NCI-H748 treated with DMSO at 0.1 percent for 48 hours (cell line): ENCODE measurements around the gene APC.
A peak's percentile ranks its signal among the peaks of the same experiment; 100 is the strongest.

Source experiments
- DNase-seq: peaks from one replicate; lab custom pipeline; 2025; lab: John Stamatoyannopoulos, UW

Gene APC

DNA sequence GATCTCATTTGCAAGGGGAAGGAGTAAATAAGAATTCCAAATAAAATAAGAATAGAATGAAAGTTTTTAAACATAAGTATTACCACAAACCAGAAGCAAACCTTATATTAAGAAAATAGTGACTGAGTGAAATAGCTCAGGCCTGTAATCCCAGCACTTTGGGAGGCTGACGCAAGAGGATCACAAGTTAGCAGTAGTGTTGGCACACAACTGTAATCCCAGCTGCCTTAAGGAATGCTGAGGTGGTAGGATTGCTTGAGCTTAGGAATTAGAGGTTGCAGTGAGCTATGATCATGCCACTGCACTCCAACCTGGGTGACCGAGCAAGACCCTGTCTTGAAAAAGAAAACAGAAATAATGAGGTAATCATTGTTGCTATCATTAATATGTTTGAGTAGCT, 47.0 kb downstream of the APC start:
- no peak for DNase-seq

DNA sequence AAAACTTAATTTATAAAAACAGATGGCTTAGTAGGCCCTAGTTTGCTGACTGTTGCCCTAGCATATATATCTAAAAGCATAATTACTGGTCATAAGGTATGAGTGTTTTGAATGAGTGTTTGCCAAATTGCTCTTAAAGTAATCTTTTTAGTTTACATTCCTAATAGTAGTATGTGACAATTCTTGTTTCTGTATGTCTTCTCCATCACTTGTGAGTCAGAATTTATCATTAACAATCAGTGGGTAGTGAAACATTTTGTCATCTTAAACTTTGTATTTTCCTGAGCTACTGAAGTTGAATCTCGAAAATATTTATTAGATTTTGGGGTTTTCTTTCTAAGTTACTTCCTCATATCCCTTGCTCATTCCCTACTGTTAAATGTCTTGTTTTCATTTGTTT, 49.6 kb downstream of the APC start:
- no peak for DNase-seq

DNA sequence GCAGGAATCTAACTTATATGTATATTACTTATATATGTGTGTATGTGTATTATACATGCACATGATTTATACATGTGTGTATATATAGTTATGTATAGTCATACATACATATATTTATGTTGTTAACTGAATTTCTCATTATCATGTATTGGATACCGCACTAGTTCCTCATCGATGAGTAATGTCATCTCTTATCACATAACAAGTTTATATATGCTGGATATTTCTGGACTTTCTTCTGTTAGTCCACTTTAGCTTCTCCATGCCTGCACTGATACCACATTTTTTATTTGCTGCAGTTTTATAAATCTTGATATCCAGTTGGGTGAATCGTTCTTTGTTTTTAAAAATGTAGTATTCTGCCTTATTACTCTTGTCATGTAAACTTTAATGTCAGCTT, 50.2 kb downstream of the APC start:
- DNase-seq = no peak

DNA sequence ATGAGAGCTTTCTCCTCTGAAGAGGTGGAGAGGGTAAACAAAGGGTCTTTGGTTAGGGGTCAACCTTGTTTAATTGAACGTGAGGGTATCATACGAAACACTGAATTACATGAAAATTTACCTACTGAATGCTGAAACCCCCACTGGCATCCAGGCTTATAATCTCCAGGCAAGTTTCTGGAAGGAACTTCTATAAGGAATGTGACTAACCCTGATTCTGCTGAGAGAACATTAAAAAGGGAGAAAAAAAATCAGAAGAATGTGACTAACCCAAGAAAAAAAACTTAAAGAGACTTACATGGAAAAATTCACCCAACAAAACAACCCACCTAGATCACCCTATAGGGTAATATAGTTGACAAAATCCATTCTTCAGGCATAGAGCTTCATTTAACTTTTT, 55.5 kb downstream of the APC start:
- DNase-seq = no peak

DNA sequence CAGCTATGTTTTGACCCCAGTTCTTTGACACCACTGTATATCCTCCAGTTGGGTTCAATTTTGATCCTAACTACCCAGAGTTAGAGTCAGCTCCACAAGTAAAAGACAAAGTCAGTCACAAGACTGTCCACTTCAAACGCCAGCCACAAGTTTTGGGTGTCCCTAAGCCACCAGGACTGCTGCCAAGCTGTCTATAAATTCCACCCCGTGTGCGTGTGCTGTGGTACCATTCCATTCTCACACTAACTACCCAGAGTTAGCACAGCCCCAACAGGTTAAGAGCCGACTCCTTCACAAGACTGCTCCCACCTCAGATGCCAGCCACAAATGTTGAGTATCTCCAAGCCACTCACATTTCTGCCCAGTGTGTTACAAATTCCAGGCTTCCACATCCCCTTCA, 56.7 kb downstream of the APC start:
- no peak for DNase-seq

DNA sequence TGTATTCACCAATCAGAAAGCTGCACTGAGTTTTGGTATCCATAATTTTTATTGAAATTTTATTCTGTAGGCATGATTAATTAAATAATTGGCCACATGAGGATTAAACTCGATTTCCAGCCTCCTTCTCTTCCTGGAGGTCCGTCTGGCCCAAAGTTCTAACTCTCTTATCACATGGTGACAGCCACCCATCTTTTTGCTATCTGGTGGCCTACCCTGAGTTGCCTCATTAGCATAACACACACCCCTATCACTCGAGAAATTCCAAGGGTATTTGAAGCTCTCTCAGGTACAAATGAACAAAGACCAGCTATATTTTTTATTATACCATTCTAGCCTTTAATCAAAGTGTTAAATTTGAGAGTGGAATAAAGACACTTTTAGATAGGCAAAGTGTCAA, 57.7 kb downstream of the APC start:
- DNase-seq = no peak

DNA sequence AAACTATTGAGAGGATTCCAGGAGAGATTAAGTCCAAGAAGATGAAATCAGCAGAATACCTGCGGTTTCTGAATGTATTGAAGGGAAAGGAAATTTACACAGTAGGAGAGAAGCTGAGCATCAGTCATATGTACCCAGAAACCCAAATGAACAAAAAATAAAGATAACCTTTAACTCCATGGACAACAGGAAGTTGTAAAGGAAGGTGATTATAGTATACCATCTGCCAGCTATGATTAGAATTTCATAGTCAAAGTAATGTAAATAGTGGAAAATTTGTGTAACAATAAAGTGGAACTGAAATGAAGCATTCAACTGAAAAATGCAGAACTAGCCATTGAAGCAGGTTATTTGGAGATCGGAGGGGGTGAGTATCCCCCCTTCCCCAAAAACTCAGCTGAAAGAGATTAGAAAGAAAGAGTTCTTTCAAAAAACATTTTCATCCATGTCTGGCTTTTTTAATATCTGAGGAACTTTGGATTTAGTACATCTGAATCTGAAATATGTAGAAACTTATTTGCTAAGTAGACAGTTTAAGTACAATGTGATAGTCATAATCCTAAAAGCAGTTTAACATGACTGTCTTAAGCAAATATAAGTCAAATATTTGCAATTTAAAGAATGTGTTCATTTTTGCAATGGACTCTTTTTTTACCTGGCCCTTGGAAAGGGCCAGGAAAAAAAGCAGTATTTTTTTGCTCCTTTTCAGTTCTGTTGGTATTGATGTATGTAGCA, 58.4 kb downstream of the APC start:
- no peak for DNase-seq

DNA sequence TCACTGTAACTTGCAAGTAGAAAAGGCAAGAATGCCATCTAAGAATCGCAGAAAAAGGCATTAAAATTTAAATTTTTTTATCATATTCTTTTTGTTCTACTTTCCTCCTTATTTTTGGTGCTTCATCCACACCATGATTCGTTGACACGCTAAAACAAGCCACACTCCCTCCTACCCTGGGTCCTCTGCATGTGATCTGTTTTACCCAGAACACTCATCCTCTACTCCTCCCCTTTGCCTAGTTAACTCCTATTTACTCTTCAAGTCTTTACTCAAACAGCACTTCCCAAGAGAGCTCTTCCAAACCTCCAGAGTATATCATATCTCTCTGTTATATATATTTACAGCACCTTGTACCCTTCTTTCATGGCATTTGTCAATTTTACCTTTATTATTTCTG, 62.0 kb downstream of the APC start:
- DNase-seq = no peak

DNA sequence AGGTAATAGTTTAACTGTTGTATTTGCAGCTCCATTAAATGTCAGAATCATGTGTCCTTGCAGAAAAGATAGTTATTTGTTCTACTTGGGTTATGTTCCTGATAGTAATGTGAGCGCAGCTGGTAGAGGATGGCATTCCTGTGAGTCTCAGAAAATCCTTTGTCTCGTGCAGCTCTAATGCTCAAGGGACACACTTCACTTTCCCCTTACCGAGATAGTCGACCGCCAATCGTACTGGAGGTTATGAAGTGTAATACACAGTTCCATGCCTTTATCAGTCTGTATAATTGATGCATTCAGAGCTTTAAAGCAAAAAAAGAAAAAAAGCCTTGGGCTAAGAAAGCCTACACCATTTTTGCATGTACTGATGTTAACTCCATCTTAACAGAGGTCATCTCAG, 63.2 kb downstream of the APC start:
- no peak for DNase-seq

DNA sequence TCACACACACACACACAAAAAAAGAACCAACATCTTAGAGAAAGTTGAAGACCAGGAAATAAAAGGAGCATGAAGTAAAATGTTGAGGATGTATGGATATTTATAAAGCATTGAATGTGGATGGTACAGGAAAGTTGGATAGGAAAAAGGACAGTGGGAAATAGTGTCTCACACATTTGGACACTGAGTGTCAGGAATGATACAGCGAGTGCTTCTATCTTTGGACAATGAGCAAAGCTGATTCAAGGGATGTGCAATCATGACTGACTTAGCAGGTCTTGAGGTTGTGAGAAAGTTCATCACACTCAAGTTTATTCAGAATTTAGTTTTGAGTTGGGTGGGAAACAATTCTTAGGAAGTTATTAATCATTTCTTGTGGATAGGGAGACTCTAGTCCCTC, 73.3 kb downstream of the APC start:
- DNase-seq = no peak

DNA sequence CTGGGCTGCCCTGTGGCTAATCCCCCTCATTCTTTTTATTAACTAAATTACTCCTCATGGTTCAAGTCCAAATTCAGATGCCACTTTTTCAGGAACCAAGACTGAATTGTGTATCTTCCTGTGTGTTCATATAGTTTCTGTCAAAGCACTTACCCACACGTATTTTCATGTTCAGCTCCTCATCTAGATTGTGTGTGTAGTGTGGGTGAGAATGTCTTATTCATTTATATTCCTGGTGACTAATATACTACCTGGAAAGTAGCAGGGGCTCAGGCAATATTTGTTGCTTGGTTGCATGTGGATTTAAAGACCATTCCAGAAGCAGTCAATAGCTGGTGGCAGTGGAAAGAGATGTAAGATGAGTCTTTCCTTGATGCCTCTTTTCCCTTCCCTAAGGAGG, 74.9 kb downstream of the APC start:
- DNase-seq = no peak

DNA sequence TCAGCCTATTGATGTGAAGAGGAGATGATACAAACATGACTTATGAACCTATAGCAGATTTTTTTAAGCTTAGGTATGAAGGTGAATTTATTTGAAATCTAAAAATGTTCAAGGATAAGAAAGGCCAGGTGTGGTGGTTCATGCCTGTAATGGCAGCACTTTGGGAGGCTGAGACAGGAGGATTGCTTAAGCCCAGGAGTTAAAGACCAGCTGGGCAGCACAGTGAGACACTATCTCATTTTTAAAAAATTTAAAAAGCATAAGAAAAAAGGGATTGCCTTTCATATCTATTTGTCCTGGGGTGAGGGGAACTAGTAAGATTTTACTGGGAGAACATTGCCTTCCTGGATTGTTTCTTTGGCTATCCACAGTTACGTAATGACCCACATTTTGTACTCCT, 82.6 kb downstream of the APC start:
- DNase-seq = no peak

DNA sequence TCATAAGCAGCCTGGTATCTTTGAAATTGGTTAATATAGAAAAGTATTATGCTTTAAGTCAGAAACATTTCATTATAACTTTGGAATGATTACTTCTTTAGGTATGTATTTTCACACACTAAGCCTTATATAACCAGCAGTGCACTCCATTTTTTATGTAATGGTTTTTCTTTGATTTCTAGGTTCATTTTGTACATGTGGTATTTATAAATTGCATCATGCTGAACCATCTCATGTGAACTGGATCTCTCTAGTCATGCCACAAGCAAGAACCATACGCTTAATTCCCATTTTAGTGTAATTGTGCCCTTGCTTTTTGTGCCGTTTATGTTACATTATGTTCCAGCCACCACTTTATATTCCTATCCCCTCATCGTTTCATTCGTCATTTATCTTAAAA, 84.8 kb downstream of the APC start:
- DNase-seq = no peak

DNA sequence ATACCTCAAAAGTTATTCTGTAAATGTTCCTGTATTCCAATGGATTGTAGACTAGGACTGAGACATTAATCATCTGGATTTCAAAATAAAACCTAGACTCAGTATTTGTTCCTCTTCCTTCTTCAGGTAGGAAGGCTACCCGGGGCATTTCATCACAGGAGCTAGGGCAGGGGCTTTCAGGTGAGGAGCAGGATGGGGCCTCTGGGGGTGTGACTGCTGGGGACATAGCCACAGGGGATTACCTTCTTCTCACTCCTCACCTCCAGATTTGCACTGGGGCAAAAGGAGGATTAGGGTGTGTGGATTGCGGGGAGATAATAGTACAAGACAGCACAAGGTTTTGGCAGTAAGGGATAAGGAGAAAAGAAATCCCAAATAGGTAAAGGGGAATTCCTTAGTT, 85.5 kb downstream of the APC start:
- DNase-seq = no peak

DNA sequence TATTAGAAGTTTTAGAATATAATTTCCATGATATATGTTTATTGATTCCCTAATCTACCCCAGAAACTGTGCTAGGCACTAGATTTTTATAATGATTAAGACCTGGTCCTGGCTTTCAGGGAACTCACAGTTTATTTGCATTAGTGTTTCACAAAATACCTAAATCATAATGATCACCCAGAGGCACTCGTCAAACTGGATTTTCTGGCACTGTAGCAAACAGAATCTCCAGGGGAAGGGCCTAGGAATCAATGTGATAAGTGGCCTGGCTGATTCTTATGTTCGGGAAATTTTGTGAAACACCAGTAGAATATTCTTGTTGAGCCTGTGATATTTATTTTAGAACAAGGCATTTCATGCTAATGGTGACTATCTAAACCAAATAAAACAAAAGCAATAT, 86.0 kb downstream of the APC start:
- no peak for DNase-seq

DNA sequence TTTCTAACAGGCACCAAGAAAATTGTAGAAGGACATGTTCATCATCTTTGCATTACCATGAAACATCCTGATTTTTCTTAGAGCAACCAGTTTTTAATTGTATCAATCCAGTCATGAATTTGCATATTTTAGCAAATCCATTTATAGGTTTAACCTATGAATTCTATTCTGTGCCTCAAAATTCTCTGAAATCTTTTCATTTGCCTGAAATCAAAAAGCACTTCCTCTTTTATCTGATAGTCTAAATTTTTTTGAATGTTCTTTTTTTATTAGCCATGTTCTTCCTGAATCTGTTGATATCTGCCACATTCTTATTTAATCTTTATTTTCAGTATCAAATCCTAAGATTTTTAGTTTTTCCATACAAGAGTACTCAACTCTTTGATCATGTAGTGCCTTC, 86.5 kb downstream of the APC start:
- no peak for DNase-seq

DNA sequence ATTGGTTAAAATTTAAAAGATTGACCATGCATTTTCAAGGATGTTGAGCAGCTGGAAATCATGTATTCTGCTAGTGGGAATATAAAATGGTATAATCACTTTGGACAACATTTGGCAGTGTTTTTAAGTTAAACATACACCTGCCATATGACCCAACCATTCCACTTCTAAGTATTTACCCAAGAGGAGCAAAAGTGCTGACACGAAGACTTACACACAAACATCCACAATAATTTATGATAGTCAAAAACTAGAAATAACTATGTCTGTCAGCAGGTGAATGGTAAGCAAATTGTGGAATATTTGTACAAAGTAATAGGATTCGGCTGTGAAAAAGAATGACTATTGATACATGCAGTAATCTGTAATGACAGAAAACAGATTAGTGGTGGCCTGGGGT, 92.7 kb downstream of the APC start:
- no peak for DNase-seq

DNA sequence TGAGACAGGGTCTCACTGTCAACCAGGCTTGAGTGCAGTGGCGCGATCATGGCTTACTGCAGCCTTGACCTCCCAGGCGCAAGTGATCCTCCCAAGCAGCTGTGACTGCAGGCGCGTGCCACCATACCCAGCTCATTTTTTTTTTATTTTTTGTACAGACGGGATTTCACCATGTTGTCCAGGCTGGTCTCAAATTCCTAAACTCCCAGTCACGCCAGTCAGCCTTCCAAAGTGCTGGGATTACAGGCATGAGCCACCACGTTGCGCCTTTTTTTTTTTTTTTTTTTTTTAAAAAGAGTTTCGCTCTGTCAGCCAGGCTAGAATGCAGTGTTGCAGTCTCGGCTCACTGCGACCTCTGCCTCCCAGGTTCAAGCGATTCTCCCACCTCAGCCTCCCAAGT, 96.3 kb downstream of the APC start:
- no peak for DNase-seq

DNA sequence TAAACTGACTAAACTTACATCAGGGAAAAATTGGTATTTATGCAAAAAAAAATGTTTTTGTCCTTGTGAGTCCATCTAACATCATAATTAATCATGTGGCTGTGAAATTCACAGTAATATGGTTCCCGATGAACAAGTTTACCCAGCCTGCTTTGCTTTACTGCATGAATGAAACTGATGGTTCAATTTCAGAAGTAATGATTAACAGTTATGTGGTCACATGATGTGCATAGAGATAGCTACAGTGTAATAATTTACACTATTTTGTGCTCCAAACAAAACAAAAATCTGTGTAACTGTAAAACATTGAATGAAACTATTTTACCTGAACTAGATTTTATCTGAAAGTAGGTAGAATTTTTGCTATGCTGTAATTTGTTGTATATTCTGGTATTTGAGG, 106.8 kb downstream of the APC start:
- DNase-seq = no peak

DNA sequence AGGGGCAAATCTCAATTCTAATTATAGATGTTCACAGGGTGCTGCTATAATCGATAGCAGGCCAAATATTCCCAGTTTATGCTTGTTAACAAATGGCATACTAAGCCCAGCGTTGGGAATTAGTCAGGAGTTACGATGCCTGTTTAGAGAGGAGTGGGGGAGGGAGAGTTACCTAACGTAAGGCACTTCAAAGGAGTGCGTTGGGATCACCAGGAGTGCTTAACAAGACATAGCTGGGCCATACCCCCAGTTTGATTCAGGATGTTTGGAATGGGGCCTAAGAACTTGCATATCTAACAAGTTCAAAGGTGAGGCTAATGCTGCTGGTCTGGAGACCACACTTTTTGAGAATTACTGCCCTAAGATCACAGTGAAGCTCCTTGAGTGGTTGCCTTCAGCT, 108.9 kb downstream of the APC start:
- DNase-seq = no peak

DNA sequence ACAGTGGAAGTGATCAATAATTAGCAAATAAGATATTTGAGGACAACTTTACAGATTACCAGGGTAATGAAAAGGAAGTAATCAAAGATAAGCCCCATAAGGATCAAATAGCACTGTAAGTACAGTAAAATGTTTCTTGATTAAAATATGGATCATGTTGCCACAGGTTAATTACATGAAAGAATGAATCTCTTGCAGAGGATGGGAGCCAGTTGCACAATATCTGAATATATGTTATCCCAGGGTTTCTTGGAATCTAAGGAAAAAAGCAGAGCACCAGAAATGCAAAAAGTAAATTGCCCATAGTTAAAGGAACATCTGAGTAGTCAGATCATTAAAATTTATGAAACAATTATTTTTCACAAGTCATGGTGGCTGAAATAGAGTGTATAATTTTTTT, 109.6 kb downstream of the APC start:
- no peak for DNase-seq

DNA sequence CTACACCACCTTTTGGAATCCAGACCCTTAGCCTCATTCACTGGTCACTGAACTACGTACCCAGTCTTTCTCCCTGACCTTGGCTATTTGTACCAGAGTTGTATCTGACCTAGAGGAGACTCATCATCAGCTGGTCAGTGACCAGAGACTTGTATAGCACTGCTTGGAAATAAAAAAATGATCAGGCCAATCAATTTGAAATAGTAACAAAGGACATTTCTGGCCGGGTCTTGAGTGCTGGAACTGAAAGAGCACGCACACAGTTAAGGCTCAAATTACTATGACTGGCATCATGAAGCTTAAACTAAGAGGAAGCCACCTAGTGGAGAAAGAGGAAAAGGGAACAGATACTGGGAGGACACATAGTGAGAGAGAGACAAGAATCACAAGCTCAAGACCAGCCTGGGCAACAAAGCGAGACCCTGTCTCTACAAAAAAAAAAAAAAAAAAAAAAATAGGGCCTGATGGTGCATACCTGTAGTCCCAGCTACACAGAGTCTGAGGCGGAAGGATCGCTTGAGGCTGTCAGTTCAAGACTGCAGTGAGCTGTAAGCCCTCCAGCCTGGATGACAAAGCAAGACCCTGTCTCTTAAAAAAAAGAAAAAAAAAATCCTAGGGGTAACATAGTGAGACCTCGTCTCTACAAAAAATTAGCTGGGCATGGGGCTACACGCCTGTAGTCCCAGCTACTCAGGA, 110.6 kb downstream of the APC start:
- DNase-seq = peak; percentile 82

DNA sequence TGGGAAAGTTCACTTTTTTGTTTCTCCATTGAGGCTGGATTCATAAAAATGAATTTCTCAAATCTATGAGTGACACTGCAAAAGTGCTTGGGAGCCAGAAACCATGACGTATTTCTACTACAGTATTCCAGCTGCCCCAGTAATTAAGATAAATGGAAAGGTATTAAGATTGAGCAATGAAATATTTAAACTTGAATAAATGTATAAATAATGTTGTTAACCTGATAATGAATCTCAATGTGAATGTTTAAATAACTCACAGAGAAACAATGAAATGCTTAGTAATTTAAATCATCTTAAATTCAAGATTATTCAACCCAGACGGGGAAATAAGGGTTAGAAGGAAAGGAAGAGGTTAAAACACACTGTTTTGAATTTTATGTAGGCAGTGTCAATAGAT, 112.2 kb downstream of the APC start:
- DNase-seq = no peak

DNA sequence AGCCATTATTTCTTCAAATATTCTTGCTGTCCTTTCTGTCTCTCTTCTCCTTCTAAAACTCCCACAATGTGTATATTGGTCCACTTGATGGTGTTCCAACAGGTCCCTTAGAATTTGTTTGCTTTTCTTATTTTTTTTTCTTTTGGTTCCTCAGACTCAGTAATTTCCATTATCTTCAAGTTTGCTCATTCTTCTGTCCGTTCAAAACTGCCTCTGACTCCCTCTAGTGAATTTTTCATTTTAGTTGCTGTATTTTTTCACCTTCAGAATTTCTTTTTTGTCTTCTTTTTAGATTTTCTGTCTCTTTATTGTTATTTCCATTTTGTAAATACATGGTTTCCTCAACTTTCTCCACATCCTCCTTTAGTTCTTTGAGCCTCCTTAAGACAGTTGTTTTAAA, 117.0 kb downstream of the APC start:
- no peak for DNase-seq
